ENCODE results near the gene TERC. TPM values are rescaled to one million over a fixed set of nuclear protein-coding genes. Genes with fewer than 3 reads are reported as not detected.

The TERC gene
- total RNA-seq (2014; rRNA removed), result 434 and 471 TPM in 2 replicates
- 0.27 TPM for polyA plus RNA-seq (2012)

- DNase-seq (ENCODE audit: low read depth), result peak; percentile 93
Observed at GRCh38 chr3:169764882-169765612, at the start of gene TERC. TERC (minus strand) TSS chr3:169765060.

DNA sequence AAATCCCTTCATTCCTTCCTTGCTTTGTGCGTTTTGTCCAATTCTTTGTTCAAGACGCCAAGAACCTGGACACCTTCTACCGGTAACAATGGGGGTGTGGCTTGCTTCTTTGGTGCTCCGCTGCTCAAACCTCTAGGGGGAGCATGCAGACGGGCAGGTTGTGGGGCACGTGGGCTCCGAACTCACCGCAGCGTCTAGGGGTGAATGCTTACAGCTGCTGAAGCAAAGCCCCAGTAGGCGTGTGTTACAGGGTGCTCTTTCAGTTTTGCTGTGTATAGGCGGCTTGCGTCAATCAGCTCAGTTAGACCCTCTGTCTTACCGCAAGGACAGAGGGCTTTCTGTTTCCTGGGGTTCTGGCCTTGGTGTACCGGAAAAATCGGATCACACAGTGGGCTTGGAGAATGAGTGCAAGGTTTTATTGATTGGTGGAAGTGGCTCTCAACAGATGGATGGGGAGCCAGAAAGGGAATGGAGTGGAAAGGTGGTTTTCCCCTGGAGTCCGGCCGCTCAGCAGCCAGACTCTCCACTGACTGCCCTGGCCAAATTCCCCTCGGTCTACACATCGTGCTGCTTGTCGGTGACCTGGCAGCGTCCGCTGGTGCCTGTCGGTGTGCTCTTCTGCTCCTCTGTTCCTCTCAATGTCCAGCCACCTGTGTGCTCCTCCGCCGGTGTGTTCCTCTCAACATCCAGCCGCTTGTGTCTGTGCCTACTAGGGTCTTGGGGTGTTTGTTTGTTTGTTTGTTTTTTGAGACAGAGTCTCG is 49.1 kb upstream of the TERC start:
- DNase-seq (ENCODE audit: low read depth), result peak; percentile 18

DNA sequence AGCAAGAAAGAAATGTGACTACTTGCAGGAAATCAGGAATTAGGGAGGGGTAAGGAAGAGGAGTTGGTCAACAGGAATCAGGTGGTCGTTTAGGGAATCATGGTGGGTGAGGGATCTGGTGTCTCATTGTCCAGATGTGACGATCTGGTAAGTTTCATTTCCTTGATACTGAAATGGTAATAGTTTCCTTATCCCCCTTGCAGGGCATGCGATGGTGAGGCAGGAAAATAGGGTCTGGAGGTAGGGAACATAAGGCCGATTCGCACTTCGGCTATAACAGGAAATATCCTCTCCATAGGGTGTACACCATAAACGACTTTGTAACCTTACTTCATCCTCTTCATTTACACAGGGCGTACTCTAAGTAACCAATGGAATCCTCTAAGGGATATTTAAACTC is 48.4 kb upstream of the TERC start:
- DNase-seq (ENCODE audit: low read depth), result no peak

DNA sequence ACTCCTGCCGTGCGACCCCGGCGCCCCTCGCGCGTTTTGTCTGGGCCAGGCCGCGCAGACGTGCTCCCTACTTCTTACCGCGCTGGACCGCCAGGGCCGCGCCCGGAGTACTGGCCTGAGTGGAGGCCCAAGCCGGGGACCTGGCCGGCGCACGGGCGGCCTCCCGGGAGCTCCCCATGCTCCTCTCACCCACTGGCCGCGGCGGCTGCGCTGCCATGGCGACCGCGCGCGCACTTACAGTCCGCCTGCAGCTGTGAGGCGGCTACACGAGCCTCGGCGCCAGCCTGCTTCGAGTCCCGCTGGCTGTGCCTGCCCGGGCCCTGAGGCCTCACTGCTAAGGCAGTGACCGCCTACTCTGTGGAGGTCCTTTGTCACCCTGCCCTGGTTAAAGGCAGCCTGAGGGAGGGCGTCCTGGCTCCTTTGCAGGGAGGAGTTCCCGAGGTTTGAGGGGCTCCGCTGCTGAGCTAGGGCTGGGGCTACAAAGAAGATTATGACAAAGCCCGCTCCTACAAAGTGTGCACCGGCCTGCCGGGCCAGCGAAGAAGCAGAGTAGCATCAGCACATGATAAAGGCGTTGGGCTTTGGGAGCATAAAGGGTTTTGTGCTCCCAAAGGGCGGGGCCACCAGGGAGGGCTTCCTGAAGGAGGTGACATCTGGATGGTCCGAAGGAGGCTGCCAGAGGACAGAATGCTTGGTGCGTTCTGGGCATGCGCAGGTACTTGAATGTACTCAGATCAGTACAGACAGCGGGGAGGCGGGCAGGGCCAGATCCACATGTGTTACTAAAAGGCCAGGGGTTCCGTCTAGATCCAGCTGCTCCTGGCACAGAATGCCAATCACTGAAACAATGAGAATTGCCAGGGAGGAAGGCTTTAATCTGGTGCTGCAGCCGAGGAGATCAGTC is 47.7 kb upstream of the TERC start, which contains the start of the genes LRRC34 and LRRIQ4:
Gene LRRC34, minus strand, starts transcription at position 573 of the 904 bp plus-strand sequence. Its CDS starts 356 bp downstream, at position 217.
Gene LRRIQ4, plus strand, starts transcription at position 539 of the 904 bp plus-strand sequence. CDS start 9,052 bp downstream, outside the sequence.
- peak; percentile 92 for DNase-seq (ENCODE audit: low read depth)

GRCh38 chr3:169811631-169812331 is 46.9 kb upstream of the TERC start:
- DNase-seq (ENCODE audit: low read depth), result peak; percentile 68

DNA sequence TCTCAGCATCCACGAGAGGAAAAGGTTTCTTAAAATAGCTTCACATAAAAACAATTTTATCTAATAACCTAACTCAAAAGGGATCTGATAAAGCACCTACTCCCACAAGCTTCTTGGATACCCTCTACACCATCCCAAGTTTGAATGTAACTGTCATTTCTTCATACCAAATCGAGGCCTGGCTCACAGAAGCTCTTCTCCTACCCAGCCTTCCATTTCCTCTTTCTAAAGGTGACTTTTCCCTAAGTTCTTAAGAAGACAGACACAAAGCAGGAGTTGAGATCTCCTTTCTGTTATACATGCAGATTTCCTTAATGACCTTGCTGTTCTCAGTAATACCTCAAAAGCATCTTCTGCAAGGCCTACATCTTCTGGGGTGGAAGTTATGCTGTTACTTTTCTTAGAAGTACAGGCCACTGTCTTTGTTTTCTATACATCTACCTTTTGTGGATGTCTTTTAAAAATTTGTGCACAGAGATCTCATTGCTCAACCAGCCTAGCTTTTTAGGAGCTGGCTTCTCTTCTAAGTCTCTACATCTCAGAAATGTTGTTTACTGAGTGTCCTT is 44.5 kb upstream of the TERC start:
- DNase-seq (ENCODE audit: low read depth), result no peak

- no peak for DNase-seq (ENCODE audit: low read depth)
Observed at GRCh38 chr3:169804681-169805080, 39.8 kb upstream of the TERC start.

DNA sequence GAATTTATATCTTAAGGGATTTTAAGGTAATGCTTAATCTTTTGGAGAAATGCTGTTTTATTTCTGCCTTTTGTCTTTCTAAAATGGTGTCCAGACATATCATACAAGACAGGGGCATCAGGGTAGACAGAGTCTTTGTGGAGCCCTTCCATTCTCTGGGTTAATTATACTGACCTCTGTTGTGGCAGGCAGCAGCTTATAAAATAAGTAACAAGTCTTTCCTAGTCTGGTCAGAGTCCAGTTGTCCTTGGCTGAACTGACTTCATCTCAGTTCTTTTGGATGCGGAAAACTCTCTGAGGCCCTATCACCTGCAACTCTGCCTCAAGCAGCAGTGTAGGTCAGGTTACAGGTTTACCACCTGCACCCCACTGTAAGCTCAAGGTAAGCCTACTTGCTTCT is 27.5 kb upstream of the TERC start:
- DNase-seq (ENCODE audit: low read depth), result no peak

- no peak for DNase-seq (ENCODE audit: low read depth)
Observed at GRCh38 chr3:169790687-169791429, 26.0 kb upstream of the TERC start.

DNA sequence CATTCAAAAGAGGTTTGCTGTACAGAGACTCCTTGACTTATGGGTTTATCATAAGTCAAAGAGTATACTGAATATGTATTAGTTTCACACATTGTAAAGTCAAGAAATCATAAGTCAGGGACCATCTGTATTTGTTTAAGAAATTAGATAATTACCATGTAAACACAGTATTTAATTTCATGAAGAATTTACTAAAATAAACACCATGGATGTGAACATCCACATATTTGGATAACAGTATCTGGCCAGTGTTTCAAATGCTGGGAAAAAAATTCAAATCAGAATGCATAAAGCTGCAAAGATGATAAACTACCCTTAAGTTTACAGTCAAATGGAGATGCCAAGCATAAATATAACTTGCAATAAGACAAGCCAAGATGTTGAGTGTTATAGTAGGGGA is 25.4 kb upstream of the TERC start:
- no peak for DNase-seq (ENCODE audit: low read depth)

DNA sequence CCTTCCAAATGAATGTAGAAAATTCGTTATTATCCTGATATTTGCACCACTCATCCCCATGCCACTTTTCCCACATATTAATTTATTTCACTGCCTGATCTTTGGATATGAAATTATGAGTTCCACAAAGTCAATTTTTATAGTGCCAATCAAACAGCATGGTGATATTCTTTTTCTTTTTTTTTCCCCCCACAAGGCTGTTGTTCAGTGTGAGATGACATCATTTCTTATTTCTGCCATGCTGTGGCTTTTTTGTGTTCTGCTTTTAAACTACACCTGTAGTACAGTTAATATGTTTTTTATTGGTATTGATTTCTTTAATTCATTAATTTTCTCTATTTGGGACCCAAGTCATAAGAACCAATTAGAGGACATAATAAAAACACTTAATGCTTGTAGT is 22.9 kb upstream of the TERC start:
- DNase-seq (ENCODE audit: low read depth), result no peak

- no peak for DNase-seq (ENCODE audit: low read depth)
Observed at GRCh38 chr3:169787120-169787519, 22.3 kb upstream of the TERC start.

DNA sequence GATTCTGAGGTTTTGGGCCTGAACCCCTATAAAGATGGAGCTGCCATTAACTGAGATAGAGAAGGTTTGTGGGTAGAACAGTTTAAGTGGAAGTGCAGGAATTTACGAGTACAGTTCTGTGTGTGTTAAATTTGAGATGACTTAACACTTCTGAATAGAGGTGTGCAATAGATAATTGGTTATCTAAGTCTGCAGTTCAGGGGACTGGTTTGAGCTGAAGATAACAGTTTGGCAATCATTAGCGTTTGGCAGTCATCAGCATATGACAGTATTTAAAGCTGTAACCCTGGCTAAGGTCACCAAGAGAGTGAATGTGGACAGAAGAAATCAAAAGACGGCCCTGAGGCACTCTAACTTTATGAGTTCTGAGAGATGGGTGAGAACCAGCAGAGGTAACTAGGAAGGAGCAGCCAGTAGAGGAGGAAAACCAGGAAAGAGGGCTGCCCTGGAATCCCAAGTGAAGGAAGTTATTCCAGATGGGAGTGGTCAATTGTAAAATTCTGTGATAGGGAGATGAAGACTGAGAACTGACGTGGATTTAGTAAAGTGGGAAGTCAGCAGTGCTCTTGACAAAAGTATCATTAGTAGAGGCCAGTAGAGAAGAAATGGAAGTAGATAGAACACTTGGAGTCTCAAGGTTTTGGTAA is 16.5 kb upstream of the TERC start:
- no peak for DNase-seq (ENCODE audit: low read depth)

DNA sequence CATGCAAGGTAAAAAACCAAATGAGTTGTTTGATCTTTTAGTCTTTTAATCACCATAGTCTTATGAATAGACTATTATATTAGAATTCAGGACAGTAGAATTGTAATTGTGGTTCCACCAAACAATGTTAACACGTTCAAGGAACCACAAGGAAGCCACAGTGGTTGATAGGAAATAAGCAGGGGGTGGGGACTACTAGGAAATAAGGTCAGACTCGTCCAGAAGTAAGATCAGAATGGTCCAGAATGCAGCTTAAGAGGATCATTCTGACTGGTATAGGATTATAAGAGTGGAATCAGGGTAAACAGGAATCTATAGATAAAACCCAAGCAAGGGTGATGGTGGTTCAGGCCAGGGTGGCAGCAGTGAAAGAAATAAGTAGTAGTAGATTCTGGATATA is 15.9 kb upstream of the TERC start:
- no peak for DNase-seq (ENCODE audit: low read depth)

DNA sequence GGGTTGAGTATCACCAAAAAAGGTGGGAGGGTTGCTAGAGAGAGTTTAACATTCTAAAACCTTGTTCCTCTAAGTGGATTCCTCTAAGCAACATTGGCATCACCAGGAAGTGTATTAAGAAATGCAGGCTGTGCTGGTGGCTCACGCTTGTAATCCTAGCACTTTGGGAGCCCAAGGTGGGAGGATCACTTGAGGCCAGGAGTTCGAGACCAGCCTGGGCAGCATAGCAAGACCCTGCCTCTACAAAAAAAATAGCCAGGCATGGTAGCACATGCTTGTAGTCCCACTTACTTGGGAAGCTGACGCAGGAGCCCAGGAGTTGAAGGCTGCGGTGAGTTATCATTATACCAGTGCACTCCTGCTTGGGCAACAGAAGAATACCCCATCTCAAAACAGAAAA is 13.0 kb upstream of the TERC start:
- no peak for DNase-seq (ENCODE audit: low read depth)

DNA sequence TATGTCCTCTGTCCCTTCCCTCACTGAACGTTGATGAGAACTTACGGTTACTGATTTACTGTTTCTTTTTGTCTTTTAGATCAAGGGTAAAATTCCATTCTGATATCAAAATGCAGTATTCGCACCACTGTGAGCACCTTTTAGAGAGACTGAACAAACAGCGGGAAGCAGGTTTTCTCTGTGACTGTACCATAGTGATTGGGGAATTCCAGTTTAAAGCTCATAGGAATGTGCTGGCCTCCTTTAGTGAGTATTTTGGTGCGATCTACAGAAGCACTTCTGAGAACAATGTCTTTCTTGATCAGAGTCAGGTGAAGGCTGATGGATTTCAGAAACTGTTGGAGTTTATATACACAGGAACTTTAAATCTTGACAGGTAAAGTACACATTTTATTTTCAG is 9.3 kb upstream of the TERC start:
- no peak for DNase-seq (ENCODE audit: low read depth)

- peak; percentile 84 for DNase-seq (ENCODE audit: low read depth)
Observed at GRCh38 chr3:169772897-169773816, 8.3 kb upstream of the TERC start, which contains the start of gene MYNN. MYNN (plus strand) TSS chr3:169773396; CDS start chr3:169774296, 900 bp downstream.

- peak; percentile 71 for DNase-seq (ENCODE audit: low read depth)
Observed at GRCh38 chr3:169772305-169772896, 7.5 kb upstream of the TERC start.

Measured in LHCN-M2 (cell line).